NCI-H1092 (cell line): Measurements from ENCODE around the gene CCDC154.
"Not testable (repeated sequence)": the region's sequence is repeated elsewhere in the genome, so short reads cannot be mapped to it uniquely, and the experiment has no call there.

Experiments
- DNase-seq: peaks from one replicate; lab custom pipeline; 2025; lab: John Stamatoyannopoulos, UW

The CCDC154 gene

DNA sequence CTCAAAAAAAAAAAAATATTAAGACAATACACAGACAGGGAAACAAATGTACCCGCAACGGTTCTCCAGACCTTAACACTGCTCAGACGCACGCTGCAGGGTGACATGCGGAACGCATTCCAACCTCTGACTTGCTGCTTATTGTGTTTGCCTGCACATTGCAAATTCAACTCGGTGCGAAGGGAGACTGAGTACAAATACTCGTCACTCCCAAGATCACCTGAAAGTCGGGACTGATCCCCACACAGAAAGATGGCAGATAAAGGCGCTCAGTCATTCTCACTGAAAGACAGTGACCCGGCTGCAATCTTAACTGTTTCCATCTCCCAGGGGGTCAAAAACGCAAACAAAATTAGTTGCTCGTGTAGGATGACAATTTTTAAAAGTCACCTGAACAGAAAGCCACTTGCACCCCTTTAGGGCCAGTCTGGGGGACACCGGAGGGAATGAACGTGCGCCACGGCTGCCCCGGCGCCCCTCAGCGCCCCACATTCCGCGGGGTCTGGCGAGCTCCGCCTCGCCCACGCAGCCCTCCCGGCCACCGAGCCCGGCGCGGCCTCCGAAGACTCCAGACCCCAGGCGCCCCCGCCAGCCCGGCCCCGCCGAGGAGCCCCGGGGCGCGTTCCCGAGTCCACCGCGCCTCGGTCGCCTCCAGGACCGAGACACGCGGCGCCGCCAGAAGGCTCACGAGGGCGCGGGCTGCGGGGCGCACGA, 29.9 kb upstream of the CCDC154 start:
- DNase-seq = no peak

GRCh38 chr16:1472974-1473373, 28.6 kb upstream of the CCDC154 start:
- DNase-seq = no peak

GRCh38 chr16:1471569-1472194, 27.3 kb upstream of the CCDC154 start:
- no peak for DNase-seq

- no peak for DNase-seq
Observed at GRCh38 chr16:1470481-1471251, 26.3 kb upstream of the CCDC154 start.

DNA sequence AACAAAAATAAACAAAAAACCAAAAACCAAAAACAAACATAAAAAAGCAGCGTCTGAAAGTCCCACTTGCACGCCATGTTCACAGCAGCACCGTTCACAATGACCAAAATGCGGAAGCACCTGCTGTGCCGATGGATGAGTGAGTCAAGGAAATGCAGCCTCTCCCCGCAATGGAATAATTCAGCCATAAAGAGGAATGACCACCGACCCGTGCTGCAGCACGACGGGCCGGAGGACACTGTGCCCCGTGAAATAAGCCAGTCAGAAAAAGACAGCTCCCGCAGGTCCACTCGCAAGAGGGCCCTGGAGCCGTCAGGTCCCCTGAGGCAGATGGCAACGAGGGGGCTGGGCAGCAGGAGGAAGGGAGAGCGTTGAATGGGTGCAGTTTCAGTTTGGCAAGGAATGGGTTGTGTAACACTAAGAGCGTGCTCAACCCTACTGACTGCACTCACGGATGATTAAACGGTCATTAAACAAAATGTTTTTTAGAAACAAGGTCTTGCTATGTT, 25.4 kb upstream of the CCDC154 start:
- no peak for DNase-seq

DNA sequence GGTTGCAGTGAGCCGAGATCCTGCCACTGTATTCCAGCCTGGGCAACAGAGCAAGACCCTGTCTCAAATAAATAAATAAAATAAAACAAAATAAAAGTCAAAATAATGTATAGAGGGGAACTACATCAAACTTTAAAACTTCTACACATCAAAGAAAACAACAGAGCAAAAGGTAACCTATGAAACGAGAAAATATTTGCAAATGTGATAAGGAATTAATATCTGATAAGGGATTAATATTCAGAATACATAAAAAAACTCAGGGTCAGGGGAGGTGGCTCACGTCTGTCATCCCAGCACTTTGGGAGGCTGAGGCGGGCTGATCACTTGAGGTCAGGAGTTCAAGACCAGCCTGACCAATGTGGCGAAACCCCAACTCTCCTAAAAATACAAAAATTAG, 24.8 kb upstream of the CCDC154 start:
- DNase-seq = not testable (repeated sequence)

DNA sequence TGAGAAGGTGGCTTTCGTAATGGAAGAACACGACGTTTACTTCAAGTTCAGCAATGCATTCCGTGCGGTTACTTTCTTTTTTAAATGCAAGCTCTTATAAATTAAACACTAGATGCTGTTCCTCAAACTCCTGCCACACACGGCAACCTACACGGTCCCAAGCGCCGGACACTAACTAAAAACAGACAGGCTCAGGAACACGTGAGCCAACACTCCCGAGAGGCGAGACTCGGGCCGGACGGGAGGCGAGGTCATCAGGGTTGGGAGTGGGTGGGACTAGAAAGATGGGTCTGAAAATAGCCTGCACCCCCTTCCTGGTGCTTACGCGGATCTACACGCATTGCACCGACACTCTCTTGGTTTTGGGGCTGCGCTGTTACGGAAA, 24.1 kb upstream of the CCDC154 start:
- DNase-seq = no peak

DNA sequence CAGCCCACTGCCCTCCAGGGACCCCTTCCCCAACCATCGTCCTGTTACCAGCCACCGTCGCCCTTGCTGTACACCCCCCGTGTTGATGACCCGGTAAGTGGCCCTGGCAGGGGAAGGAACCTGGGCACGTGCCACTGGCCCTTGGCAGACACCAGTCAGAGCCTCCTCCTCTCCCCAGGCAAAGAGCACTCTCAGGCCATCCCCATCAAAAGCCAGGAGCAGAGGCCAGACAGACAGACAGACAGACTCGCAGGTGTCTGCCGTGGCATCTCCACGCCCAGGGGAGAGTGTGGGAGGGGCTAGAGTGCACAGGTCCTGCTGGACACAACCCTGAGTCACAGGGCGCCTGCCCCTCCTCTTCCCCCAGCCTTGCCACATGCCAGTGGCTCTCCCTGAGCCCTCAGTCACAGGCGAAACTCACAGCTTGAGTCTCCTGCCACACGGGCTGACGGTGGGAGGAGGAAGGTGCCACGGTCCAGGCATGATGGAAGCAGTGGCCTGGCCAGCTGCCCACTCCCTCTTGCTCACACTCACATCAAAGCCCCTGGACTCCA, 22.7 kb upstream of the CCDC154 start:
- no peak for DNase-seq

DNA sequence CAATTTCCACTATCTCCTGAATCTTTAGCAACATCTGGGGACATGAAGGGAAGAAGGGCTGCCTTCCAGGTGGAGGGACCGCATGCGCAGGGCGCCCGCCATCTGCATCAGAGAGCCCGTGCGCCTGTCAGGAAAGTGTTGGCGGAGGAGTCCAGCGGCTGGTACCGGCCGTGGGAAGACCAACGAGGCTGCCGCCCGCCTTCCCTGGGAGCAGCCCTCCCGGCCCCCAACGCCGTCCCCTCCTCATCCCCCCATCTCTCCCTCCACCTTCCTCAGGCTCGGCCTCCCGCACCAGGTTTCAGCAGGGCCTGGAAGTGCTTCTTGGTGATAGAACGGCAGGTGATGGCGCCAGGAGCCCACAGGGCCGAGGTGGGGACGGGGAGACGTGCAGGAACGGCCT, 21.7 kb upstream of the CCDC154 start:
- no peak for DNase-seq

- DNase-seq = no peak
Observed at GRCh38 chr16:1465567-1465915, 21.2 kb upstream of the CCDC154 start.

GRCh38 chr16:1464894-1465566, 20.7 kb upstream of the CCDC154 start:
- DNase-seq = no peak

DNA sequence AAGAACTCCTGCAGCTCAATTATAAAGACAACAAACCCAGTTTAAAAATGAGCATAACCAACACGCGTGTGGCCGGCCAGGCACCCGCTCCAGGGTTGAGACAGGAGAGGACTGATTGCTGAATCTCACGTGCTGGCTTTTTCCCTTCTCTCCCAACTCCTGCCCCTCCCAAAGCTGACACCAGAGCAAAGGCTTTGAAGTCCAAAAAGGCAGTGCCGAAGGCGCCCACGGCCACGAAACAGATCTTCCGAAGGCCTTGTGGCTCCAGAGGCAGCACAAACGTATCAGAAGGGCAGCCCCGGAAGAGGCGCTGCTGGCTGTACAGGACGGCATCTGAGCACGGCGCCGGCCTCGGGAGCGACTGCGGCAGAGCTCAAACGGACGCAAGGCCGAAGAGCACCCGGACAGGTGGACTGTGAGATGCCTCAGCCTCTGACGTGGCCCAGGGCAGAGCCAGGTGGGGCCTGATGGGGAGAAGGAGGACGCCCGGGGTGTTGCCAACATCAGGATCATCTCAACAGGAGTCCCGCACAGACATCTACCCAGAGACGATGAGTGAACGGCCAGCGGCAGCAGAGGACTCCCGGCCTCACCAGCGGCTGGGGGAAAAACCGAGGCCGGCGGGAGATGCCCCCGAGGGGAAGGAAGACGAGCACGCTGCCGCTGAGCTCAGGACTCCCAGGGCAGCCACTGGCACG, 20.0 kb upstream of the CCDC154 start:
- DNase-seq = no peak

DNA sequence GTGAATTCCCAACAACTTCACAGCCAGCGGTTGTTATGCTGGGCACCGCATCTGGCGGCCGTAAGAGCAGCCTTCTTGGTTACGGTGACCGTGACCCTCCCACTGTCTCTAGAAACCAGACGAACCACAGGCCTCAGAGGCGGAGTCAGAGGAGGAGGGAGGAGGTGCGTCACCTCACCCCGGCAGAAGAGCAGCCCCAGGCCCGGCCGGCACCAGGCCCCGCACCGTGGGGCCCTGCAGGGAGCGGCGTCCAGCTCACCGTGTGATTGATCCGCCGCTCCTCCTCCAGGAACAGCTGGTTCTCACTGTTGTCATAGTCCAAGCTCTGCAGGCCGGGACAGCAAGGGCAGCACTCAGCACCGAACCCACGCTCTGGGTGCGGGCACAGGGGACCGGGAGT, 16.8 kb upstream of the CCDC154 start:
- no peak for DNase-seq

GRCh38 chr16:1460602-1461138, 16.3 kb upstream of the CCDC154 start:
- DNase-seq = no peak

DNA sequence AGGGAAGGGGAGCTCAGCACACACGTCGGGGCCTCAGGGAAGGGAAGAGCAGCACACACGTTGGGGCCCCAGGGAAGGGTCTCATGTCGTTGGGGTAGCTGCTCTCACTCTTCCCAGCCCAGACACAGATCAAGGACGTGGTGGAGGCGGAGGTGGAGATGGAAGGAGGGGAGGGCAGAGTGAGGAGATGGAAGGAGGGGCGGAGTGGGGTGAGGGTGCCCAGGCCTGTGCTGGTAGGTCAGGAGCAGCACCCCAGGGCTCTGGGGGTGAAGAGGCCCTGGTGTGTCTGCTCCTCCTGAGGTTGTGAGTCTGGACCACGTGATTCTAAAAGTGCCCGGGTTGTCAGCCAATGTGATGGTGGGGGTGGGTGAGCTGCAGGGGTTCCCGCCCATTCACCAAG, 15.6 kb upstream of the CCDC154 start:
- no peak for DNase-seq

DNA sequence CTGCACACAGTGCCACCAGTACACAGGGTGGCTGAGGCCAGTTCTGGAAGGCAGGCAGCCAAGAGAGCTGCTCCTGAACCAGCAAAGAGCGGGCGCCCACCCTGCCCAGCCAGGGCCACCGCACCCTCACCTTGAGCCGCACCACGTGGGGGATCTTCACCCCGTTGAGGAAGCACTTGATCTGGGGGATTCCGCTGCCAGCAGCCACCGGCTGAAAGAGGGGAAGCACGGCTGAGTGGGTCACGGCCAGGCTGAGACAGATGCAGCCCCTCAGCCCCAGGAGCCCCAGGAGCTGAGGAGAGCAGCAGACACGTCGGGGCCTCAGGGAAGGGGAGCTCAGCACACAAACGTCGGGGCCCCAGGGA, 14.6 kb upstream of the CCDC154 start:
- DNase-seq = no peak

- no peak for DNase-seq
Observed at GRCh38 chr16:1458336-1458976, 14.1 kb upstream of the CCDC154 start.

GRCh38 chr16:1457489-1458245, 13.3 kb upstream of the CCDC154 start:
- no peak for DNase-seq

DNA sequence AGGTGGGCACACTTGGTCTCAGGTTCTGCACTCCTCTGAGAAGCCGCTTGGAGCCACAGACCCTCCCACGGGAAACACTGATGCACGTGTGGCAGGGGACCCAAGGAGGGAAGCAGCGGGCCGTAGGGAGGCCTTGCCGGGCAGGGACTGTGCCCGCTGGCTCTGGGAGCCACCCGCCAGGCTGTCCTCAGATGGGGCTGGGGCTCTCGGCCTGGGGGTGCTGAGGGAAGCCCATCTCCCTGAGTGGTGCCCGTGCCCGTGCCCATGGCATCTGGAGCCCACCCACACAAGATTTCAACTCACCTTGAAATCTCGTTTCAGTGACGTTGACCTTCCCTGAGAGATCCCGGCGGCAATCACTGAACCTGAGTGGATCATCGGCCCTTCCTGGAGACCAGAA, 12.6 kb upstream of the CCDC154 start:
- DNase-seq = no peak
